Activated CD4-positive, alpha-beta T cell treated with anti-CD3 and anti-CD28 coated beads, Interleukin-2, Interleukin-4, amounts not matched to agents 100 ng/mL and 50 ng/mL, durations not matched to agents 16 hours and 8 hours (primary cell): Measurements from ENCODE around the gene SIGLEC1.

Experiments
- DNase-seq: peaks from one replicate; pipeline ENCODE4 v3.0.0-alpha.2; 2020; ENCODE audit warnings: low spot score

The SIGLEC1 gene

GRCh38 chr20:3744806-3745685 lies 32.6 kb upstream of the SIGLEC1 start:
- peak; percentile 60 for DNase-seq

- no peak for DNase-seq
Measured at GRCh38 chr20:3744037-3744436, 31.6 kb upstream of the SIGLEC1 start.

GRCh38 chr20:3743251-3743650 lies 30.9 kb upstream of the SIGLEC1 start:
- no peak for DNase-seq

GRCh38 chr20:3741836-3742458 lies 29.5 kb upstream of the SIGLEC1 start:
- DNase-seq, result no peak

GRCh38 chr20:3740615-3741301 lies 28.4 kb upstream of the SIGLEC1 start:
- no peak for DNase-seq

- no peak for DNase-seq
Measured at GRCh38 chr20:3739926-3740451, 27.6 kb upstream of the SIGLEC1 start.

GRCh38 chr20:3739054-3739925 lies 26.9 kb upstream of the SIGLEC1 start:
- no peak for DNase-seq

GRCh38 chr20:3738111-3739053 lies 26.0 kb upstream of the SIGLEC1 start:
- no peak for DNase-seq

- no peak for DNase-seq
Measured at GRCh38 chr20:3735768-3736167, 23.4 kb upstream of the SIGLEC1 start.

GRCh38 chr20:3734111-3734843 lies 21.9 kb upstream of the SIGLEC1 start:
- DNase-seq, result no peak

- DNase-seq, result no peak
Measured at GRCh38 chr20:3733119-3733995, 21.0 kb upstream of the SIGLEC1 start.

- no peak for DNase-seq
Measured at GRCh38 chr20:3732327-3733118, 20.1 kb upstream of the SIGLEC1 start, which contains the start of gene HSPA12B. Gene HSPA12B, plus strand, starts transcription at chr20:3732685. Its CDS starts 5,990 bp downstream, at chr20:3738675.

GRCh38 chr20:3731944-3732326 lies 19.5 kb upstream of the SIGLEC1 start:
- DNase-seq, result no peak

GRCh38 chr20:3730803-3731672 lies 18.6 kb upstream of the SIGLEC1 start:
- DNase-seq, result no peak

GRCh38 chr20:3729811-3730540 lies 17.6 kb upstream of the SIGLEC1 start:
- no peak for DNase-seq

- no peak for DNase-seq
Measured at GRCh38 chr20:3729378-3729777, 17.0 kb upstream of the SIGLEC1 start.
